Mesodermal cell (in vitro differentiated cells): ENCODE measurements around the gene STAG1.
"Not testable (repeated sequence)": the region's sequence is repeated elsewhere in the genome, so short reads cannot be mapped to it uniquely, and the experiment has no call there.

Source experiments
- H3K27ac ChIP-seq: 2 replicates; pipeline ENCODE4 v1.7.0; 2013; ENCODE audit warnings: mild to moderate bottlenecking, low read depth, low read length, moderate library complexity; ENCODE audit not compliant: severe bottlenecking
- H3K36me3 ChIP-seq: 2 replicates; pipeline ENCODE4 v1.7.1; 2013; ENCODE audit warnings: mild to moderate bottlenecking, low read length, moderate library complexity; ENCODE audit not compliant: control insufficient read depth, insufficient read depth
- H3K4me1 ChIP-seq: one replicate; pipeline ENCODE4 v1.7.1; 2013; ENCODE audit warnings: mild to moderate bottlenecking, low read length; ENCODE audit not compliant: insufficient read depth, control insufficient read depth, poor library complexity, severe bottlenecking
- H3K4me3 ChIP-seq: 2 replicates; pipeline ENCODE4 v1.7.0; 2013; ENCODE audit warnings: low read length, control low read depth, mild to moderate bottlenecking; ENCODE audit not compliant: insufficient read depth, poor library complexity, severe bottlenecking; ENCODE audit errors: extremely low read depth
- H3K9me3 ChIP-seq: 2 replicates; pipeline ENCODE4 v1.7.1; 2013; ENCODE audit warnings: mild to moderate bottlenecking, low read length, moderate library complexity; ENCODE audit not compliant: control insufficient read depth
- WGBS, 2 experiments: methylation state at CpG; one replicate each; pipeline ENCODE4 v1.1.5; 2013; ENCODE audit warnings: missing lambda C conversion rate in 2 of 2; ENCODE audit not compliant: insufficient coverage in 2 of 2; 5-methylcytosine and 5-hydroxymethylcytosine counted together

Gene STAG1

GRCh38 chr3:136651581-136651980, 100.6 kb downstream of the STAG1 start:
- no CpG with 5 or more reads among the region's 2 CpGs for WGBS, 2 experiments
- Histone ChIP-seq H3K4me1 (no peaks in the 10 kb centered on the region), H3K9me3 (peaks cover 16% of the 10 kb centered on the region)

GRCh38 chr3:136650461-136650860, 101.7 kb downstream of the STAG1 start:
- H3K4me3 ChIP-seq: no peak overlapping the region
- H3K4me1 ChIP-seq: no peaks in the 10 kb centered on the region
- H3K9me3 ChIP-seq: peaks cover 12% of the 10 kb centered on the region
- no peaks in the 10 kb centered on the region for H3K36me3 ChIP-seq
- WGBS, 2 experiments: no CpG with 5 or more reads among the region's 2 CpGs
- no peak overlapping the region for H3K27ac ChIP-seq

More at GRCh38 chr3:136651581-136651980, 100.6 kb downstream of the STAG1 start:
- Histone ChIP-seq H3K4me3 (no peak overlapping the region), H3K36me3 (no peaks in the 10 kb centered on the region), H3K27ac (no peak overlapping the region)

- Histone ChIP-seq H3K36me3 (no peaks in the 10 kb centered on the region), H3K27ac (no peak overlapping the region), H3K4me1 (no peaks in the 10 kb centered on the region), H3K9me3 (no peaks in the 10 kb centered on the region), H3K4me3 (no peak overlapping the region)
- WGBS, 2 experiments: 87 to 88% methylated on average over 2 of the region's 2 CpGs
Measured at GRCh38 chr3:136645915-136646314, 106.3 kb downstream of the STAG1 start.

- no peaks in the 10 kb centered on the region for H3K4me1 ChIP-seq
- no CpG with 5 or more reads among the region's 1 CpG for WGBS, 2 experiments
- no peaks in the 10 kb centered on the region for H3K9me3 ChIP-seq
- no peak overlapping the region for H3K27ac ChIP-seq
- H3K36me3 ChIP-seq: no peaks in the 10 kb centered on the region
- no peak overlapping the region for H3K4me3 ChIP-seq
Measured at GRCh38 chr3:136644212-136644611, 108.0 kb downstream of the STAG1 start.

GRCh38 chr3:136643380-136643779, 108.8 kb downstream of the STAG1 start:
- H3K27ac ChIP-seq, H3K4me3 ChIP-seq, H3K9me3 ChIP-seq, H3K36me3 ChIP-seq, H3K4me1 ChIP-seq: not testable (repeated sequence)
- WGBS, 2 experiments: 83 to 100% methylated on average over 1 of the region's 2 CpGs

- Histone ChIP-seq H3K36me3 (no peaks in the 10 kb centered on the region), H3K27ac (no peak overlapping the region), H3K4me3 (no peak overlapping the region), H3K4me1 (no peaks in the 10 kb centered on the region), H3K9me3 (no peaks in the 10 kb centered on the region)
- no CpG with 5 or more reads among the region's 1 CpG for WGBS, 2 experiments
Measured at GRCh38 chr3:136642711-136643110, 109.5 kb downstream of the STAG1 start.

GRCh38 chr3:136639069-136639468, 113.1 kb downstream of the STAG1 start:
- Histone ChIP-seq H3K4me3 (no peak overlapping the region), H3K9me3 (no peaks in the 10 kb centered on the region), H3K4me1 (no peaks in the 10 kb centered on the region), H3K36me3 (no peaks in the 10 kb centered on the region), H3K27ac (no peak overlapping the region)
- 100% methylated on average over 1 of the region's 1 CpG; no CpG with 5 or more reads in 1 of the 2 experiments for WGBS, 2 experiments

GRCh38 chr3:136637176-136637575, 115.0 kb downstream of the STAG1 start:
- Histone ChIP-seq H3K9me3 (no peaks in the 10 kb centered on the region), H3K4me1 (peaks cover 9% of the 10 kb centered on the region), H3K27ac (no peak overlapping the region), H3K36me3 (no peaks in the 10 kb centered on the region), H3K4me3 (no peak overlapping the region)
- 100% methylated on average over 1 of the region's 2 CpGs; no CpG with 5 or more reads in 1 of the 2 experiments for WGBS, 2 experiments

- WGBS, 2 experiments: 83 to 100% methylated on average over 1 to 2 of the region's 4 CpGs
- Histone ChIP-seq H3K36me3 (peaks cover 3% of the 10 kb centered on the region), H3K4me1 (peaks cover 17% of the 10 kb centered on the region), H3K9me3 (no peaks in the 10 kb centered on the region), H3K4me3 (no peak overlapping the region), H3K27ac (no peak overlapping the region)
Measured at GRCh38 chr3:136634821-136635220, 117.4 kb downstream of the STAG1 start.

GRCh38 chr3:136632625-136633081, 119.5 kb downstream of the STAG1 start:
- H3K36me3 ChIP-seq: peaks cover 12% of the 10 kb centered on the region
- peaks cover 17% of the 10 kb centered on the region for H3K4me1 ChIP-seq
- H3K9me3 ChIP-seq: no peaks in the 10 kb centered on the region
- WGBS, 2 experiments: 82 to 86% methylated on average over 2 to 4 of the region's 5 CpGs
- no peak overlapping the region for H3K27ac ChIP-seq
- H3K4me3 ChIP-seq: no peak overlapping the region

GRCh38 chr3:136631424-136631823, 120.8 kb downstream of the STAG1 start:
- H3K9me3 ChIP-seq: no peaks in the 10 kb centered on the region
- no peak overlapping the region for H3K27ac ChIP-seq
- peaks cover 17% of the 10 kb centered on the region for H3K4me1 ChIP-seq
- 100% methylated on average over 1 of the region's 5 CpGs; no CpG with 5 or more reads in 1 of the 2 experiments for WGBS, 2 experiments
- peaks cover 12% of the 10 kb centered on the region for H3K36me3 ChIP-seq
- no peak overlapping the region for H3K4me3 ChIP-seq
